HepG2 (cell line): ENCODE data around the gene SATB2.

Experiments
- CTCF ChIP-seq: sonication (generic); formaldehyde crosslinking; IDR thresholded peaks from 2 replicates; pipeline ENCODE4 v1.5.0; 2020; ENCODE audit warnings: mild to moderate bottlenecking, missing genetic modification reagents, moderate library complexity
- EZH2 ChIP-seq: conservative IDR thresholded peaks from 2 replicates; pipeline ENCODE4 v1.6.1; 2012; ENCODE audit warnings: mild to moderate bottlenecking, low read depth, low read length, moderate library complexity
- HDAC2 ChIP-seq: sonication (generic); formaldehyde crosslinking; IDR thresholded peaks from 2 replicates; pipeline ENCODE4 v1.4.0; 2020; ENCODE audit warnings: missing genetic modification reagents
- NBN ChIP-seq: fragments of 450-650 bp; conservative IDR thresholded peaks from 2 replicates; pipeline ENCODE4 v1.6.1; 2017
- POLR2A ChIP-seq, 2 experiments: IDR thresholded peaks; 2 replicates each; pipeline ENCODE4 v1.6.1; 2011; ENCODE audit warnings: low read depth in 2 of 2, low read length in 2 of 2, mild to moderate bottlenecking in 1 of 2, moderate library complexity in 1 of 2; ENCODE audit not compliant: insufficient read depth in 1 of 2
- RBM39 ChIP-seq: fragments of 200-400 bp; formaldehyde crosslinking; IDR thresholded peaks from one replicate; pipeline ENCODE4 v1.6.1; 2018; ENCODE audit warnings: antibody characterized with exemption, mild to moderate bottlenecking, low read depth, low read length; ENCODE audit not compliant: poor library complexity, severe bottlenecking
- STAT5B ChIP-seq: sonication (generic); formaldehyde crosslinking; IDR thresholded peaks from 2 replicates; pipeline ENCODE4 v1.4.0; 2020; ENCODE audit warnings: missing genetic modification reagents
- ZBTB21 ChIP-seq: sonication (generic); formaldehyde crosslinking; IDR thresholded peaks from 2 replicates; pipeline ENCODE4 v1.4.0; 2020; ENCODE audit warnings: missing genetic modification reagents

GRCh38 chr2:199404841-199405240 is 52.9 kb downstream of the SATB2 start:
- no peak for TF ChIP-seq RBM39
- no peak for TF ChIP-seq POLR2A (IDR thresholded peaks at IDR 0.05; ENCODE audit: insufficient read depth in 1 of 2, low read depth in 2 of 2, low read length in 2 of 2)
- TF ChIP-seq EZH2, result no peak
- no peak for TF ChIP-seq ZBTB21 (CRISPR knock-in tag)
- no peak for TF ChIP-seq HDAC2
- TF ChIP-seq NBN, result no peak
- TF ChIP-seq STAT5B, result no peak
- no peak for TF ChIP-seq CTCF
